Activated T-cell treated with anti-CD3 and anti-CD28 coated beads, Interleukin-2, amount 50 U/mL, for 72 hours (primary cell): Measurements from ENCODE around the gene VAPA. TPM values are rescaled to one million over a fixed set of nuclear protein-coding genes. Genes with fewer than 3 reads are reported as not detected.
"Not testable (repeated sequence)": the region's sequence is repeated elsewhere in the genome, so short reads cannot be mapped to it uniquely, and the experiment has no call there.

Experiments
- ATAC-seq, 2 donors: fragments of 150-1000 bp; cut with Tn5 transposase; replicated peaks in 1 of 2; 2 replicates each; pipeline ENCODE4 v1.10.0; 2021; ENCODE audit warnings: moderate library complexity in 2 of 2, mild to moderate bottlenecking in 1 of 2
- DNase-seq, 2 donors: peaks; one replicate each; pipeline ENCODE4 v3.0.0; 2021 to 2022; ENCODE audit warnings: mixed read lengths in 1 of 2
- H3K27ac Mint-ChIP-seq: one replicate; pipeline ENCODE4 v1.8.0; 2022; ENCODE audit warnings: mild to moderate bottlenecking, moderate library complexity, mixed read lengths
- H3K27me3 Mint-ChIP-seq: one replicate; pipeline ENCODE4 v1.8.0; 2022; ENCODE audit warnings: low read depth, mixed read lengths
- H3K36me3 Mint-ChIP-seq, 2 donors: one replicate each; pipeline ENCODE4 v1.8.0; 2022; ENCODE audit warnings: mixed read lengths in 2 of 2, mild to moderate bottlenecking in 1 of 2; ENCODE audit not compliant: insufficient read depth in 2 of 2
- H3K4me1 Mint-ChIP-seq: one replicate; pipeline ENCODE4 v1.8.0; 2022; ENCODE audit warnings: low read depth, mixed read lengths
- H3K4me3 Mint-ChIP-seq, 2 donors: one replicate each; pipeline ENCODE4 v1.8.0; 2022; ENCODE audit warnings: mild to moderate bottlenecking in 2 of 2, mixed read lengths in 2 of 2, moderate library complexity in 2 of 2
- H3K9me3 Mint-ChIP-seq, 2 donors: one replicate each; pipeline ENCODE4 v1.8.0; 2022; ENCODE audit warnings: mixed read lengths in 2 of 2
- total RNA-seq, 2 donors: library from RNA; stranded (reverse); gene quantifications; one replicate each; pipeline ENCODE4 v1.2.3, GENCODE V29; 2022

The VAPA gene
- total RNA-seq, 2 donors from 2014 or later = 197 to 209 TPM

DNA sequence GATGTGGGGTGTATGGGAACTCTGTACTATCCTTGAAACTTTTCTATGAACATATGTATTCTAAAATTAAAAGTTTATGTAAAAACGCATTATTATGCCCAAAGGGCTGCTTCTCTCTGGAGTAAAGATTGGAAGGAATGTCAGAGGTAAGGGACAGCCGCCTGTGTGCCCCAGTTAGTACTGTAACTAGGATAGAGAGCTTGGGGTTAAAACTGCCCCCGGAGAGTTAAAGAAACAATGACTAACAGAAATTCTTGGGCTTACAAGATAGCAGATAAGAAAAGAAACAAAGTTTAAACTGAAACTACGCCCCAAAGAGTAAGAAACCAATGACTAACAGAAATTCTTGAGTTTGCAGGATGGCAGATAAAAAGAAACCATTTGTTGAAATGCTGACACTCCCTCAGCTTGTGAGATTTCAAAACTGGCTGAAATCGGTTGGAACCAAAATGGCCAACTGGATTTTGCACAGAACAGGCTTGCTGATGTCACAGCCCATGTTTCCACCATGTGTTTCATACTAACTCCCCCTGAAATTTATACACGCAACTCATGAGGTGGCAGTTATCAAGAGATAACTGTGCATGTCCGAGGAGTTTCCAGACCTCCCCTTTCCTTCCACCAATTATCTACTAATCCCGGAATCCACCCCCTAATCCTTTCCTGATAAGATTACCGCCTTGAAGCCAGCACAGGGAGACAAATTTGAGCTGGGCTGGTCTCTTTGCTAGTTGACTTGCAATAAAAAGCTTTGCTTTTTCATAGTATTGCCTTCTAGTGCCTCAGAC is 36.8 kb upstream of the VAPA start:
- Mint-ChIP-seq H3K36me3 (no peaks in the 10 kb centered on the region), H3K4me3 (peak overlapping the region; percentile 8 to 54), H3K9me3 (no peaks in the 10 kb centered on the region), H3K27me3 (peaks cover 6% of the 10 kb centered on the region), H3K4me1 (peaks cover 14% of the 10 kb centered on the region), H3K27ac (peak overlapping the region; percentile 58)
- DNase-seq (peak; percentile 12 to 14), ATAC-seq (peak; percentile 90 to 91)

- Mint-ChIP-seq H3K27me3 (peaks cover 6% of the 10 kb centered on the region), H3K4me3 (peak overlapping the region; percentile 8 to 54), H3K9me3 (no peaks in the 10 kb centered on the region), H3K27ac (no peak overlapping the region), H3K36me3 (no peaks in the 10 kb centered on the region), H3K4me1 (peaks cover 14% of the 10 kb centered on the region)
- ATAC-seq (no peak), DNase-seq (no peak)
These were observed 36.2 kb upstream of the VAPA start for GRCh38 chr18:9877655-9878014.

GRCh38 chr18:9878095-9878494 is 35.7 kb upstream of the VAPA start:
- ATAC-seq (no peak), DNase-seq (no peak)
- no peaks in the 10 kb centered on the region for H3K9me3 Mint-ChIP-seq
- H3K36me3 Mint-ChIP-seq = no peaks in the 10 kb centered on the region
- no peak overlapping the region for H3K27ac Mint-ChIP-seq
- H3K27me3 Mint-ChIP-seq = peaks cover 6% of the 10 kb centered on the region
- no peak overlapping the region for H3K4me3 Mint-ChIP-seq
- H3K4me1 Mint-ChIP-seq = peaks cover 14% of the 10 kb centered on the region

- DNase-seq = no peak
- Mint-ChIP-seq H3K9me3 (no peaks in the 10 kb centered on the region), H3K4me1 (peaks cover 14% of the 10 kb centered on the region), H3K27ac (no peak overlapping the region), H3K27me3 (peaks cover 6% of the 10 kb centered on the region), H3K36me3 (no peaks in the 10 kb centered on the region), H3K4me3 (no peak overlapping the region)
- ATAC-seq = no peak
These were observed 35.0 kb upstream of the VAPA start for GRCh38 chr18:9878783-9879242.

- no peak for DNase-seq
- Mint-ChIP-seq H3K36me3 (no peaks in the 10 kb centered on the region), H3K4me1 (peaks cover 13% of the 10 kb centered on the region), H3K27me3 (no peaks in the 10 kb centered on the region), H3K9me3 (no peaks in the 10 kb centered on the region), H3K27ac (no peak overlapping the region), H3K4me3 (no peak overlapping the region)
- ATAC-seq = no peak
These were observed 29.7 kb upstream of the VAPA start for GRCh38 chr18:9884090-9884489.

DNA sequence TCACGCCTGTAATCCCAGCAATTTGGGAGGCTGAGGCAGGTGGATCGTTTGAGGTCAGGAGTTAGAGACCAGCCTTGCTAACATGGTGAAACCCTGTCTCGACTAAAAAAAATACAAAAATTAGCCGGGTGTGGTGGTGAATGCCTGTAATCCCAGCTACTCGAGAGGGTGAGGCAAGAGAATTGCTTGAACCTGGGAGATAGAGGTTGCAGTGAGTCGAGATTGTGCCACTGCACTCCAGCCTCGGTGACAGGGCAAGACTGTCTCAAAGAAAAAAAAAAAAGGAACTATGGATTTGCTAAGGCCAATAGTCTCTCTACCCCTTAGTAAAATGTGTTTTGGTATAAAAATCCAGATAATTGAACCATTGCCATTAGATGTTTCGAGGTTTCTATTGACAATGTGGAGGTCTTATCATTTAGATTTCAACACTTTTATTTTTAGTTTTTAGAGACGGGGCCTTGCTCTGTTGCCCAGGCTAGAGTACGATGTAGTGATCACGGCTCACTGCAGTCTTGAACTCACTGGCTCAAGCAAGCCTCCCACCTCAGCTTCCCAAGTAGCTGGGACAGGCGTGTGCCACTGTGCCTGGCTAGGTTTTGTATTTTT is 29.2 kb upstream of the VAPA start:
- Mint-ChIP-seq H3K27me3 (no peaks in the 10 kb centered on the region), H3K27ac (no peak overlapping the region), H3K36me3 (no peaks in the 10 kb centered on the region), H3K4me3 (no peak overlapping the region), H3K4me1 (peaks cover 13% of the 10 kb centered on the region), H3K9me3 (no peaks in the 10 kb centered on the region)
- no peak for ATAC-seq
- no peak for DNase-seq

GRCh38 chr18:9885170-9886004 is 28.4 kb upstream of the VAPA start, which contains the start of gene TXNDC2:
Gene TXNDC2 (plus strand): TSS chr18:9885973. CDS start chr18:9886681, 708 bp downstream.
- Mint-ChIP-seq H3K27ac (no peak within 1 kb of the TSS), H3K4me3 (peak within 1 kb of the TSS; percentile 25 to 43), H3K4me1 (peaks cover 13% of the 10 kb centered on the region), H3K27me3 (no peaks in the 10 kb centered on the region), H3K9me3 (no peaks in the 10 kb centered on the region), H3K36me3 (peaks cover 0 to 1% of the 10 kb centered on the region in 2 donors)
- peak; percentile 96 to 98 for ATAC-seq
- DNase-seq = peak; percentile 17 to 27

DNA sequence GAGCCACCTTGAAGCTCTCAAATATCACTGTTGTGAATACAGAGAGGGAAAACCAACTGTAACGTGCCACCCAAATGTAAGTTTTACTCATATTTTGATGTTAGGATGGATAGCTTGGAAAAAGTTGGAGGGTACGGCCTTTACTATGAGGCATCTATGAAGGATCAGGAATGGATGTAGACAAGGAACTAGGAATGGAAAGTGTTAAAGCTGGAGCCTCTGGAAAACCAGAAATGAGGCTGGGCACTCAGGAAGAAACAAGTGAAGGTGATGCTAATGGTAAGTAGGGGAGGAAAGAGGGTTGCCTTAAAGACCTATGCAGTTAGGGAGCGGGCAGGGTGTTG is 27.8 kb upstream of the VAPA start:
- peaks cover 13% of the 10 kb centered on the region for H3K4me1 Mint-ChIP-seq
- DNase-seq (no peak), ATAC-seq (no peak)
- peaks cover 0 to 1% of the 10 kb centered on the region in 2 donors for H3K36me3 Mint-ChIP-seq
- H3K9me3 Mint-ChIP-seq = no peaks in the 10 kb centered on the region
- H3K27ac Mint-ChIP-seq = no peak overlapping the region
- no peaks in the 10 kb centered on the region for H3K27me3 Mint-ChIP-seq
- H3K4me3 Mint-ChIP-seq = peak overlapping the region; percentile 4 to 21

DNA sequence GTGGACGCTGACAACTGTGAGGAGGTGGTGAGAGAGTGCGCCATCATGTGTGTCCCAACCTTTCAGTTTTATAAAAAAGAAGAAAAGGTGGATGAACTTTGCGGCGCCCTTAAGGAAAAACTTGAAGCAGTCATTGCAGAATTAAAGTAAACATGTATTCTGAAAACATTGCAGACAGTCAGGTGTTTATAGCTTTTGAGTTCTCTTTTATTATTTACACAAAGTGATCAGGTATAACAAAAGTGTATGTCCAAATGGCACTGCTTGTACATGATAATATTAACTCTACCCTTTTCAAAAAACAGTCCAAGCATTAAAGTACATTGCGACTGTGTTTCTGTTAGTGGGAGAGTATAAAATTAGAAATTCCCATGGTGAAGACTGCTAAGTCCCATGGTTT is 25.8 kb upstream of the VAPA start:
- no peak for DNase-seq
- no peak for ATAC-seq
- peaks cover 0 to 1% of the 10 kb centered on the region in 2 donors for H3K36me3 Mint-ChIP-seq
- no peak overlapping the region for H3K27ac Mint-ChIP-seq
- no peak overlapping the region for H3K4me3 Mint-ChIP-seq
- no peaks in the 10 kb centered on the region for H3K27me3 Mint-ChIP-seq
- H3K9me3 Mint-ChIP-seq = no peaks in the 10 kb centered on the region
- H3K4me1 Mint-ChIP-seq = peaks cover 13% of the 10 kb centered on the region

GRCh38 chr18:9890196-9890595 is 23.6 kb upstream of the VAPA start:
- H3K4me3 Mint-ChIP-seq = no peak overlapping the region
- no peak for DNase-seq
- no peak overlapping the region for H3K27ac Mint-ChIP-seq
- no peak for ATAC-seq
- H3K9me3 Mint-ChIP-seq = no peaks in the 10 kb centered on the region
- no peaks in the 10 kb centered on the region for H3K27me3 Mint-ChIP-seq
- H3K36me3 Mint-ChIP-seq = peaks cover 0 to 1% of the 10 kb centered on the region in 2 donors
- H3K4me1 Mint-ChIP-seq = peaks cover 19% of the 10 kb centered on the region

- Mint-ChIP-seq H3K36me3 (peaks cover 0 to 1% of the 10 kb centered on the region in 2 donors), H3K27me3 (no peaks in the 10 kb centered on the region), H3K27ac (no peak overlapping the region), H3K9me3 (no peaks in the 10 kb centered on the region), H3K4me3 (no peak overlapping the region), H3K4me1 (peaks cover 12% of the 10 kb centered on the region)
- no peak for DNase-seq
- ATAC-seq = no peak
These were observed 22.9 kb upstream of the VAPA start for GRCh38 chr18:9890957-9891356.

- not testable (repeated sequence) for H3K4me1 Mint-ChIP-seq, H3K9me3 Mint-ChIP-seq, DNase-seq, ATAC-seq, H3K4me3 Mint-ChIP-seq, H3K27ac Mint-ChIP-seq, H3K36me3 Mint-ChIP-seq, H3K27me3 Mint-ChIP-seq
These were observed 22.3 kb upstream of the VAPA start for GRCh38 chr18:9891515-9891914.

DNA sequence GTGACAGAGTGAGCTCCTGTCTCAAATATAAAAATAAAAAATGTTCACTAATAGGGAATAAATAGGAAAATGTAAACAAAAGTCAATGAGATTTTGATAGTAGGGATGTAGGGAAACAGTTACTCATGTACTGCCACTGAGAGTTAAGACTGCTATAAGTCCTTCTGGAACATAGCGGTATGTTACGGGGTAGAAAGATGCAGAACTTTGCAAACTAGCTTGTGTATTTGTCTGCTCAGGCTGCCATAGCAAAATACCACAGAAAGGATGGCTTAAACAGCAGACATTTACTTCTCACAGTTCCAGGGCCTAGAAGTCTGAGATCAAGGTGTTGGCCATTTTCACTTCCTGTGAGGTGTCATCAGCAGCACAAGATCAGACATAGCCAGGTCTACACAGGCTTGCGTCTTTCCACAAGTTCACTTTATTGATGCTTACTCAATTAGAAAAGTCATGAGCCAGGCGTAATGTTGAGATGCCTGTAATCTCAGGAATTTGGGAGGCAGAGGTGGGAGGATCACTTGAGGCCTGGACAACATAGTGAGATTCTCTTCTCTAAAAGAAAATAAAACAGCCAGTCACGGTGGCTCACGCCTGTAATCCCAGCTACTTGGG is 19.3 kb upstream of the VAPA start:
- peaks cover 0 to 1% of the 10 kb centered on the region in 2 donors for H3K36me3 Mint-ChIP-seq
- H3K27ac Mint-ChIP-seq = peak overlapping the region; percentile 54
- H3K9me3 Mint-ChIP-seq = no peaks in the 10 kb centered on the region
- no peaks in the 10 kb centered on the region for H3K27me3 Mint-ChIP-seq
- no peak overlapping the region for H3K4me3 Mint-ChIP-seq
- ATAC-seq (peak in 1 of 2 donors; percentile 39), DNase-seq (no peak)
- peaks cover 26% of the 10 kb centered on the region for H3K4me1 Mint-ChIP-seq
